ENCODE data around the gene PFKFB2. TPM values are rescaled to one million over a fixed set of nuclear protein-coding genes. Genes with fewer than 3 reads are reported as not detected.
A peak's percentile ranks its signal among the peaks of the same experiment; 100 is the strongest.

PFKFB2 gene
- polyA plus RNA-seq, 2 of the 4 experiments (the other 2 are of a cell fraction) = 7.4 to 8.4 TPM

DNA sequence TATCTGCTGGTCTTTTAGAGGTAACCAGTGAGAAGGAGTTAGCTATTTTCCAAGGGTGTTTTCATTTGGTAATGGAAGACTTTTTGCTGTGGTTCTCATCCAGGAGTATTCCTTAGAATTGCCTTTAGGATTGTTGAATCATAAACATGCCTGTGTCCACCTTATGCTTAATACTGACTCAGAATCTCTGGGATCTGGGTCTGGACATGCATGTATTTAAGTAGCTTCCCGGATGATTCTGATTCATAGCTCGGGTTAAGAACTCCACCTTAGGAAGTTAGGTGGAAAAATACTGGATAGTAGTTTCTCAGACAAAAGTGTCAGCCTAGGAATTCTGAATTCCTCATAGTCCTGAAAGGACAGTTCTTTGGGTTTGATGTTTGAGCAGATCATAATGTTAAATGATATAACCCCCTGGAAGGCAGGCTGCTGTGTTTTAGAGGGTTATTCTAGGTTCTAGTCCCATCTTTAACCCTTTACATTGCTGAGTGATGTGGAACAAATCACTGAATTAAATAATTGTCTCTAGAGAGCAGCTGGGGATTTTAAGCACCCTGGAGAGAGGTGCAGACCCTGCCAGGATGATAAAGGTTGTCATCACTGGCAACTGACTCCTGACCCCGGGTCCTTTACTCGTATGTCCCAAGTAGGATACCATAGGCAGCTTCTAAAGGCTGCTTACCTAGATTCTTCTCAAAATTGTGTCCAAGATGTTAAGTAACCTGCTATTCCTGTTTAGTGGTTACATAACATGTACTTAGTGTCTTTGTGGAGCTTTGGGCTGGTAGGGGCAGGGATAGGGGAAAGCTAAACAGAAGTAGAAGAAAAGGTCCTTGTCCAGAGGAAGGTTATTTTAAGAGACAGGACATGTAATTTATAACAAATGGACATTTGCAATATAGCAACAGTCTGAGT lies 21.1 kb downstream of the PFKFB2 start:
- FAIRE-seq = no peak
- H3K4me3 ChIP-seq = no peak overlapping the region
- WGBS (ENCODE audit: missing lambda C conversion rate) = 40% methylated on average over 4 of the region's 4 CpGs
- no peak overlapping the region for H3K27ac ChIP-seq
- ChIA-PET POLR2A (interaction anchor here (1.7 kb wide), 1 partner anchor 21 kb away, joined by 7 read pairs; the partner anchor contains the start of gene PFKFB2), CTCF (interaction anchor here (0.6 to 4.6 kb wide), 12 partner anchors 10 to 426 kb away, joined by 3 to 17 read pairs (median 4); partner anchors contain the start of gene PFKFB2)
- H3K4me2 ChIP-seq = 0 out of 3 replicates have a peak overlapping the region, but pooled peaks have one; percentile 22
- no peak for TF ChIP-seq RAD21 (conservative IDR thresholded peaks at IDR 0.05 in 1 of 2, IDR thresholded peaks at IDR 0.05 in 1 of 2)
- TF ChIP-seq ZC3H11A (IDR thresholded peaks at IDR 0.05) = no peak
- TF ChIP-seq NFE2L2 (conservative IDR thresholded peaks at IDR 0.05; ENCODE audit: low read length) = no peak
- TF ChIP-seq HOXA7 (CRISPR knock-in tag; IDR thresholded peaks at IDR 0.05) = no peak
- TF ChIP-seq CEBPB (IDR thresholded peaks at IDR 0.05) = no peak
- no peak for TF ChIP-seq FOSB (CRISPR knock-in tag; IDR thresholded peaks at IDR 0.05)
- TF ChIP-seq, protein P1, sequence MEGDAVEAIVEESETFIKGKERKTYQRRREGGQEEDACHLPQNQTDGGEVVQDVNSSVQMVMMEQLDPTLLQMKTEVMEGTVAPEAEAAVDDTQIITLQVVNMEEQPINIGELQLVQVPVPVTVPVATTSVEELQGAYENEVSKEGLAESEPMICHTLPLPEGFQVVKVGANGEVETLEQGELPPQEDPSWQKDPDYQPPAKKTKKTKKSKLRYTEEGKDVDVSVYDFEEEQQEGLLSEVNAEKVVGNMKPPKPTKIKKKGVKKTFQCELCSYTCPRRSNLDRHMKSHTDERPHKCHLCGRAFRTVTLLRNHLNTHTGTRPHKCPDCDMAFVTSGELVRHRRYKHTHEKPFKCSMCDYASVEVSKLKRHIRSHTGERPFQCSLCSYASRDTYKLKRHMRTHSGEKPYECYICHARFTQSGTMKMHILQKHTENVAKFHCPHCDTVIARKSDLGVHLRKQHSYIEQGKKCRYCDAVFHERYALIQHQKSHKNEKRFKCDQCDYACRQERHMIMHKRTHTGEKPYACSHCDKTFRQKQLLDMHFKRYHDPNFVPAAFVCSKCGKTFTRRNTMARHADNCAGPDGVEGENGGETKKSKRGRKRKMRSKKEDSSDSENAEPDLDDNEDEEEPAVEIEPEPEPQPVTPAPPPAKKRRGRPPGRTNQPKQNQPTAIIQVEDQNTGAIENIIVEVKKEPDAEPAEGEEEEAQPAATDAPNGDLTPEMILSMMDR (IDR thresholded peaks at IDR 0.05) = no peak
- TF ChIP-seq BHLHE40 (IDR thresholded peaks at IDR 0.05; ENCODE audit: low read depth, low read length) = no peak
- TF ChIP-seq, protein P2, sequence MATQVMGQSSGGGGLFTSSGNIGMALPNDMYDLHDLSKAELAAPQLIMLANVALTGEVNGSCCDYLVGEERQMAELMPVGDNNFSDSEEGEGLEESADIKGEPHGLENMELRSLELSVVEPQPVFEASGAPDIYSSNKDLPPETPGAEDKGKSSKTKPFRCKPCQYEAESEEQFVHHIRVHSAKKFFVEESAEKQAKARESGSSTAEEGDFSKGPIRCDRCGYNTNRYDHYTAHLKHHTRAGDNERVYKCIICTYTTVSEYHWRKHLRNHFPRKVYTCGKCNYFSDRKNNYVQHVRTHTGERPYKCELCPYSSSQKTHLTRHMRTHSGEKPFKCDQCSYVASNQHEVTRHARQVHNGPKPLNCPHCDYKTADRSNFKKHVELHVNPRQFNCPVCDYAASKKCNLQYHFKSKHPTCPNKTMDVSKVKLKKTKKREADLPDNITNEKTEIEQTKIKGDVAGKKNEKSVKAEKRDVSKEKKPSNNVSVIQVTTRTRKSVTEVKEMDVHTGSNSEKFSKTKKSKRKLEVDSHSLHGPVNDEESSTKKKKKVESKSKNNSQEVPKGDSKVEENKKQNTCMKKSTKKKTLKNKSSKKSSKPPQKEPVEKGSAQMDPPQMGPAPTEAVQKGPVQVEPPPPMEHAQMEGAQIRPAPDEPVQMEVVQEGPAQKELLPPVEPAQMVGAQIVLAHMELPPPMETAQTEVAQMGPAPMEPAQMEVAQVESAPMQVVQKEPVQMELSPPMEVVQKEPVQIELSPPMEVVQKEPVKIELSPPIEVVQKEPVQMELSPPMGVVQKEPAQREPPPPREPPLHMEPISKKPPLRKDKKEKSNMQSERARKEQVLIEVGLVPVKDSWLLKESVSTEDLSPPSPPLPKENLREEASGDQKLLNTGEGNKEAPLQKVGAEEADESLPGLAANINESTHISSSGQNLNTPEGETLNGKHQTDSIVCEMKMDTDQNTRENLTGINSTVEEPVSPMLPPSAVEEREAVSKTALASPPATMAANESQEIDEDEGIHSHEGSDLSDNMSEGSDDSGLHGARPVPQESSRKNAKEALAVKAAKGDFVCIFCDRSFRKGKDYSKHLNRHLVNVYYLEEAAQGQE (IDR thresholded peaks at IDR 0.05) = peak; percentile 68
- H3K4me1 ChIP-seq = peaks cover 16% of the 10 kb centered on the region
- no peaks in the 10 kb centered on the region for H3K9me3 ChIP-seq
- peak in 1 of 2 experiments; percentile 60; a peak in 2 of 6 replicates for ATAC-seq
- DNase-seq (ENCODE audit: low read depth in 1 of 2, low spot score in 1 of 2) = no peak

DNA sequence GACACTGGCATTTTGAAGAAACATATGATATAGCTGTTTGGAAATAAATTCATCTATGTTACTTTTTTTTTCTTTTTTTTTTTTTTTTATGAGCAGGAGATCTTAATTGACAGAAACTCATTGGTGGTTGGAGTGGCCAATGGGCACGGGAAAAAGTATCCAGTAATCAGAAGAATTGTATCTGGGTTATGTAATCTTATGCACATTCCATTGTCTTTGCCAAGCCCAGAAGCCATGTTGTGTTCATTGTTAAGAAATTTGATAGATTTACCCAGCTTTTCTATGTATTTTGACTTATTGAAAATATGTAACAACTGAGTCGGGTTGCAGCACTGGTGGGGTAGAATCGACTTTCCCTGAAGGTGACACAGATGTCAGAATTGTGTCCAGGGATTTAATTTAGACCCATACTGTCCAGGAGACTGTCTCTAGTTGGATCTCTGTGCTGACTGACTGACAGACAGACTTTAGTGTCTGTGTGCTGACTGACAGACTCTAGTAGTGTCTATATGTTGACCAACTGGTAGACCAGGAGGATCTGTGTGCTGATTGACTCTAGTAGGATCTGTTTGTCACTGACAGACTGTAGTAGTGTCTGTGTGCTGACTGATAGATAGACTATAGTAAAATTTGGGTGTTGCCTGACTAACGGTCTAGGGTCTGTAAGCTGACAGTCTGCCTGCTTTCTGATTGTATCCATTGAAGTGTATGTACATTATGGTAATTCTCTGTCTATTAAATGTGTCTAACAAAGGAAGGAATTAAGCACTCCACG lies 23.3 kb downstream of the PFKFB2 start:
- no peak for DNase-seq (ENCODE audit: low read depth in 1 of 2, low spot score in 1 of 2)
- ATAC-seq = no peak

More for the DNA sequence above, 23.3 kb downstream of the PFKFB2 start:
- peaks cover 24% of the 10 kb centered on the region for H3K4me1 ChIP-seq
- CTCF ChIA-PET = interaction anchor here (0.6 to 4.6 kb wide), 16 partner anchors 8 to 595 kb away, joined by 3 to 17 read pairs (median 3); partner anchors contain the start of gene YOD1
- H3K4me3 ChIP-seq = no peak overlapping the region
- TF ChIP-seq MYC (IDR thresholded peaks at IDR 0.05; ENCODE audit: borderline replicate concordance, low read length) = no peak
- TF ChIP-seq, protein P2 (IDR thresholded peaks at IDR 0.05) = no peak
- TF ChIP-seq TP53 (CRISPR knock-in tag; IDR thresholded peaks at IDR 0.05) = no peak
- no peak for TF ChIP-seq HEYL (CRISPR knock-in tag; IDR thresholded peaks at IDR 0.05)
- no peak for TF ChIP-seq HOXB5 (CRISPR knock-in tag; IDR thresholded peaks at IDR 0.05)
- no peak for TF ChIP-seq ZSCAN20 (CRISPR knock-in tag; IDR thresholded peaks at IDR 0.05)
- TF ChIP-seq FOXS1 (CRISPR knock-in tag; IDR thresholded peaks at IDR 0.05) = no peak
- TF ChIP-seq, protein P3, sequence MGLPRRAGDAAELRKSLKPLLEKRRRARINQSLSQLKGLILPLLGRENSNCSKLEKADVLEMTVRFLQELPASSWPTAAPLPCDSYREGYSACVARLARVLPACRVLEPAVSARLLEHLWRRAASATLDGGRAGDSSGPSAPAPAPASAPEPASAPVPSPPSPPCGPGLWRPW (IDR thresholded peaks at IDR 0.05) = no peak
- TF ChIP-seq POLR2AphosphoS2 (conservative IDR thresholded peaks at IDR 0.05; ENCODE audit: low read length) = no peak
- TF ChIP-seq, protein P1 (IDR thresholded peaks at IDR 0.05) = no peak
- TF ChIP-seq, protein P4, sequence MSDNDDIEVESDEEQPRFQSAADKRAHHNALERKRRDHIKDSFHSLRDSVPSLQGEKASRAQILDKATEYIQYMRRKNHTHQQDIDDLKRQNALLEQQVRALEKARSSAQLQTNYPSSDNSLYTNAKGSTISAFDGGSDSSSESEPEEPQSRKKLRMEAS (IDR thresholded peaks at IDR 0.05) = no peak
- TF ChIP-seq JUN (IDR thresholded peaks at IDR 0.05) = no peak
- no peak for TF ChIP-seq FOSB (CRISPR knock-in tag; IDR thresholded peaks at IDR 0.05)
- no peak for TF ChIP-seq ZC3H11A (IDR thresholded peaks at IDR 0.05)
- POLR2A ChIA-PET = no interaction called here
- no peak overlapping the region for H3K27ac ChIP-seq
- no peaks in the 10 kb centered on the region for H3K9me3 ChIP-seq
- H3K4me2 ChIP-seq = no peak overlapping the region
- WGBS (ENCODE audit: missing lambda C conversion rate) = 53% methylated on average over 5 of the region's 5 CpGs
- FAIRE-seq = no peak

Measured in A549 (cell line).